Coronary artery (tissue), 2 donors: ENCODE results near the gene MIS18BP1.

Experiments
- DNase-seq: peaks from one replicate; pipeline ENCODE4 v3.0.0-alpha.2; 2017; ENCODE audit warnings: low spot score
- H3K27ac ChIP-seq, 2 donors: fragments of 200-600 bp; sonication (generic); one replicate each; pipeline ENCODE4 v1.5.1; 2016 to 2019
- H3K4me3 ChIP-seq: fragments of 200-600 bp; sonication (generic); 2 replicates; pipeline ENCODE4 v1.5.1; 2016; ENCODE audit warnings: mild to moderate bottlenecking, moderate library complexity
- TF ChIP-seq, protein P1 (sequence below): fragments of 200-600 bp; sonication (generic); IDR thresholded peaks from one replicate; pipeline ENCODE4 v1.5.1; 2019; ENCODE audit warnings: antibody characterized with exemption

MIS18BP1 gene

DNA sequence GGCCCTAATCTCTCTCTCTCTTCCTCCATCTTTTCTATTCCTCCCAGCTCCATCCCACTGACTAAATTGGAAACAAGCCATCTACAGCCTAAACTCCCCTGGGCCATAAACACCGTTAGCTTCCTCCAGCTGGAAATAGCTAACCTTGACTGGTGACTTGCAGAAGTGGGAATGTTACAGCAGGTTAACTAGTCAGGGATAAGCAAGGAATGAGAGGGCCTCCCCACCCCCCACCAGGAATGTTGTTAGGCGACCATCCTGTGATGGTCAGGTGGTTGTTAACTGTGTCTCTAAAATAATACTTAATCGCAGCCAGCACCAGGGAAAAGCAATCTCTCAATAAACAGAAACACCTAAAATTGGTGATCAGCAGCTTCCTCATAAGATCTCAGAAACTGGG is 40.8 kb downstream of the MIS18BP1 start:
- TF ChIP-seq, protein P1, sequence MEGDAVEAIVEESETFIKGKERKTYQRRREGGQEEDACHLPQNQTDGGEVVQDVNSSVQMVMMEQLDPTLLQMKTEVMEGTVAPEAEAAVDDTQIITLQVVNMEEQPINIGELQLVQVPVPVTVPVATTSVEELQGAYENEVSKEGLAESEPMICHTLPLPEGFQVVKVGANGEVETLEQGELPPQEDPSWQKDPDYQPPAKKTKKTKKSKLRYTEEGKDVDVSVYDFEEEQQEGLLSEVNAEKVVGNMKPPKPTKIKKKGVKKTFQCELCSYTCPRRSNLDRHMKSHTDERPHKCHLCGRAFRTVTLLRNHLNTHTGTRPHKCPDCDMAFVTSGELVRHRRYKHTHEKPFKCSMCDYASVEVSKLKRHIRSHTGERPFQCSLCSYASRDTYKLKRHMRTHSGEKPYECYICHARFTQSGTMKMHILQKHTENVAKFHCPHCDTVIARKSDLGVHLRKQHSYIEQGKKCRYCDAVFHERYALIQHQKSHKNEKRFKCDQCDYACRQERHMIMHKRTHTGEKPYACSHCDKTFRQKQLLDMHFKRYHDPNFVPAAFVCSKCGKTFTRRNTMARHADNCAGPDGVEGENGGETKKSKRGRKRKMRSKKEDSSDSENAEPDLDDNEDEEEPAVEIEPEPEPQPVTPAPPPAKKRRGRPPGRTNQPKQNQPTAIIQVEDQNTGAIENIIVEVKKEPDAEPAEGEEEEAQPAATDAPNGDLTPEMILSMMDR: no peak

DNA sequence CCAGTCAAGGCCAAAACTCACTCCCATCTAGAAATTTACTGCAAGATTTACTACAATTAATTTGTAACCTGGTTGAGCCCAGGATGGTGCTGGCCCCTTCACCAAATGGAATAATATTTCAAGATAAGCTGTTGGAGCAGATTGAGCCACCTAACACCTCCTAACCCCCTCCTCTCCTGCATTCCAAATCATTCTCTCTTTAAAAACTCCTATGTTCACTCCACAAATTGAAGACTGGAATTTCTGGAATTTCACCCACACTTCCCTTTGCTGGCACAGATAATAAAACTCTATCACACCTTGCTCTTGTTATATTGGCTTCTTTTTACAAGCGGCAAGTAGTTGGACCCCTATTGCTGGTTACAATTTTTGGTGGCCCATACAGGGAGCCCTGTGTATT is 41.7 kb downstream of the MIS18BP1 start:
- H3K27ac ChIP-seq: no peak overlapping the region
- TF ChIP-seq, protein P1: no peak

More for the DNA sequence above, 40.8 kb downstream of the MIS18BP1 start:
- DNase-seq: no peak
- Histone ChIP-seq H3K4me3 (no peak overlapping the region), H3K27ac (no peak overlapping the region)

DNA sequence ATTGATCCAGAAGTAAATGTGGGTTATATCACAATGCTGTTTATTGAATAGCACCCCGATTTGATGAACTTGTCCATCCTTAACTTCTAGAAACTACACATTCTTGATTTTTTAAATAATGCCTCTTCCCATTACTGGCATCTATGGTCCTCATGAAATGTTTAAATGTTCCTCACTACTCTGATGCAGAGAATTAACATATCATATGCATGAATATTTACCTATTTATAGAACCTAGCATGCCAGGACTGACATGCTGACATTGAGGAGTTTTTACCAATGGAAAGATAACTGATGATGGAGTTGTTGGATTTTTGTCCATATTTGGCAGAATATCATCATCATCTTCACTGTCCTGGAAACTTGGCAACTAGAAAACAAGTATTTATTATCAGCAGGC is 42.8 kb downstream of the MIS18BP1 start:
- TF ChIP-seq, protein P1: no peak
- Histone ChIP-seq H3K4me3 (no peak overlapping the region), H3K27ac (no peak overlapping the region)
- no peak for DNase-seq

More for the DNA sequence above, 41.7 kb downstream of the MIS18BP1 start:
- no peak overlapping the region for H3K4me3 ChIP-seq
- no peak for DNase-seq

DNA sequence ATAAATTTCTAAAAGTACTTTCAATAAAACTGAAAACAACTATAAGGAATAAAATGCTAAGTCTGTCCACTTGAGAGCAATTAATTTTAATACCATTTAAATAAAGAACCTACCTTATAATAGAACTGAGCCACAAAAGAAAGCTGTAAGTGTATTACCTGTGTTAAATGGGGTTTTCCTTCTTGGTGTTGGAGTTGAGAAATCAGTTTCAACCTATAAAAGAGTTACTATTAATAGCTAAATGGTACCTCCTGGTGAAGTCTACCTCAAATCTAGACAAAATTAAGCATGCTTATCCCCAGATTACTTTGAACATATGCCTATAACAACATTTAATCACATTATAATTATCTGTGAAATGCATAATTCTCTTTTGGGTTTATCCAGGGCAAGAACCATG is 48.8 kb downstream of the MIS18BP1 start:
- no peak for DNase-seq
- TF ChIP-seq, protein P1: no peak
- Histone ChIP-seq H3K4me3 (no peak overlapping the region), H3K27ac (no peak overlapping the region)

DNA sequence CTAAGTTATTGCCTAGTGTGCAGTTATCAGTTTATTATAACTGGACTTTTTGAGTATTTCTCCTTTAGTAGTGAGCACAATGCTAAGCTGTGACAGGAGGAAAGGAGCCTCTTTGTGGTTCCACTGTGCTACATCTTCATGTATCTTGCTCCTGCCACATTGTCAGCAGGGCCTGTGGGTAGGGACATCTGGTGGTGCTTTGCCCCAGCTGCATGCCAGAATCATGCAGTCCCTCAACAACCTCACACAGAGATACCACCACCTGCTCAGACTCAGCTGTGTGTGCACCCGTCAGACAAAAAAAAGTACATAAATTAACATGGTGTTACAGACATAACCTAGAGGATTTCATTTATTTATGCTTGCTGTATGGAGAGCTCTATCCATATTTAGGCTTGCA is 51.1 kb downstream of the MIS18BP1 start:
- no peak for DNase-seq
- H3K27ac ChIP-seq: no peak overlapping the region
- TF ChIP-seq, protein P1: no peak
- H3K4me3 ChIP-seq: no peak overlapping the region

DNA sequence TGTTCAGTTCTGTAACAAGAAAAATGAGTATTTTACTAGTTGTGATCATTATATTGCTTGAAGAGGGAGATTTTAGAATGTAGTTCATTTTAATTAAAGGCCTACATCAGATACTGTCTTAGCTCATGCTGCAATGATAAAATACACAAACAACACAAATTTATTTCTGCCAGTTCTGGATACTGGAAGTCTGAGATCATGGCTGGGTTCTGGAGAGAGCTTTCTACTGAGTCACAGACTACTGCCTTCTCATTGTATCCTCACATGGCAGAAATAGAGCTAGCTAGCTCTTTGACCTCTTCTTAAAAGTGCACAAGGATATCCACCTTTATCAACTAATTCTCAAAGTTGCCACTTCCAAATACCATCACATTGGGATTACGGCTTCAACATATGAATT is 53.8 kb downstream of the MIS18BP1 start:
- no peak for DNase-seq
- Histone ChIP-seq H3K27ac (no peak overlapping the region), H3K4me3 (no peak overlapping the region)
- TF ChIP-seq, protein P1: no peak

DNA sequence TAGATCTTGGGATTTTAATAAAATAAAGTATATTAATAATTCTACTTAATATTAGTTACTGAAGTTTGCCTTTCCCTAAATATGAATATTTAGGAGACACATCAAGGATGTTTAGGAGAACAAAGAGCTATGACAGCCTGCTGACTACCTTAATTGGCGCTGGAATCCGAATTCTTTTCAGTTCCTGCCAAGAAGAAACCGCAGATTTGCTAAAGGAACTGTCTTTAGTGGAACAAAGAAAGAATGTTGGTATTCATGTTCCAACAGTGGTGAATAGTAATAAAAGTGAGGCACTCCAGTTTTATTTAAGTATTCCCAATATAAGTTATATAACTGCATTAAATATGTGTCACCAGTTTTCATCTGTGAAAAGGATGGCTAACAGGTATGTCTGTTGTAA is 54.5 kb downstream of the MIS18BP1 start:
- TF ChIP-seq, protein P1: no peak
- no peak overlapping the region for H3K4me3 ChIP-seq
- no peak for DNase-seq
- no peak overlapping the region for H3K27ac ChIP-seq
